ENCODE data around the gene MS4A5. TPM values are rescaled to one million over a fixed set of nuclear protein-coding genes. Genes with fewer than 3 reads are reported as not detected.

The MS4A5 gene
- polyA plus RNA-seq, 1 donor from 2014 or later: not detected

- Histone ChIP-seq H3F3A (ENCODE audit: insufficient read depth, low read length, poor library complexity, severe bottlenecking) (no peaks in the 10 kb centered on the region), H3K36me3 (ENCODE audit: insufficient read depth, low read length) (no peaks in the 10 kb centered on the region), H3K4me3 (ENCODE audit: low read length) (no peak overlapping the region), H2AFZ (ENCODE audit: low read depth, low read length) (no peak overlapping the region), H3K9me2 (ENCODE audit: insufficient read depth, low read length) (no peaks in the 10 kb centered on the region), H3K9ac (ENCODE audit: low read length) (no peak overlapping the region), H3K79me2 (replicated peaks; ENCODE audit: insufficient read depth, low read length) (no peaks in the 10 kb centered on the region), H4K20me1 (ENCODE audit: insufficient read depth) (no peaks in the 10 kb centered on the region), H3K27me3 (ENCODE audit: insufficient read depth, low read depth, low read length) (no peaks in the 10 kb centered on the region), H3K27ac (ENCODE audit: low read length) (no peak overlapping the region), H3K4me2 (ENCODE audit: low read length) (no peak overlapping the region), H3K9me3 (ENCODE audit: low read length) (no peaks in the 10 kb centered on the region)
- TF ChIP-seq CTCF (IDR thresholded peaks at IDR 0.05; ENCODE audit: poor library complexity, severe bottlenecking) (no peak), MXI1 (conservative IDR thresholded peaks at IDR 0.05; ENCODE audit: poor library complexity, severe bottlenecking) (no peak), SMC3 (conservative IDR thresholded peaks at IDR 0.05; ENCODE audit: poor library complexity) (no peak), EZH2 (IDR thresholded peaks at IDR 0.05; ENCODE audit: borderline replicate concordance, insufficient read depth, low read length, poor library complexity, severe bottlenecking) (no peak), EP300 (conservative IDR thresholded peaks at IDR 0.05; ENCODE audit: poor library complexity, severe bottlenecking) (no peak), REST (IDR thresholded peaks at IDR 0.05; ENCODE audit: borderline replicate concordance) (no peak), TAF1 (IDR thresholded peaks at IDR 0.05; ENCODE audit: low read depth) (no peak), POLR2AphosphoS5 (IDR thresholded peaks at IDR 0.05) (no peak), RAD21 (conservative IDR thresholded peaks at IDR 0.05) (no peak)
Measured at GRCh38 chr11:60428517-60428916, 855 bp upstream of the MS4A5 start.

DNA sequence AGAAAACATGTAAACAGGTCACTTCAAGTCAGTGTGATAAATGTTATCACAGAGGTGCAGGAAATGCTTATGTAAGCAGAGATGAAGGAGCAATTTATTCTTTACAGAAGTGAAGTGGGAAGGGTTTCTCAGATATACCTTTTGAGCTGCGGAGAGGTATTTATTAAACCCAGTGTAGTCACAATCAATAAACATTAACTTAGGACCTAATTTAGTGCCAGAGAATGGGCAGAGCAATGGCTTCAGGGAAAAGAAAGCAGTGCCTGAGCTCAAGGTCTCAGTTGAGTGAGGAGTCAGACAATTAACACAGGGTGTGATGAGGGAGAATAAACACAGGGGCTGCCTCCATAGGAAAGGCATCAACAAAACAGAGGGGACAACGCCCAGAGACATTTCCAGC, 1.9 kb downstream of the MS4A5 start:
- Histone ChIP-seq H3K9me3 (ENCODE audit: low read length) (no peaks in the 10 kb centered on the region), H3K27me3 (ENCODE audit: insufficient read depth, low read depth, low read length) (no peaks in the 10 kb centered on the region), H4K20me1 (ENCODE audit: insufficient read depth) (no peaks in the 10 kb centered on the region), H3K79me2 (replicated peaks; ENCODE audit: insufficient read depth, low read length) (no peaks in the 10 kb centered on the region), H2AFZ (ENCODE audit: low read depth, low read length) (no peak overlapping the region), H3K36me3 (ENCODE audit: insufficient read depth, low read length) (no peaks in the 10 kb centered on the region), H3F3A (ENCODE audit: insufficient read depth, low read length, poor library complexity, severe bottlenecking) (no peaks in the 10 kb centered on the region), H3K9me2 (ENCODE audit: insufficient read depth, low read length) (no peaks in the 10 kb centered on the region), H3K9ac (ENCODE audit: low read length) (no peak overlapping the region), H3K27ac (ENCODE audit: low read length) (no peak overlapping the region), H3K4me2 (ENCODE audit: low read length) (no peak overlapping the region), H3K4me3 (ENCODE audit: low read length) (no peak overlapping the region)
- no peak for TF ChIP-seq EZH2 (IDR thresholded peaks at IDR 0.05; ENCODE audit: borderline replicate concordance, insufficient read depth, low read length, poor library complexity, severe bottlenecking)
- no peak for TF ChIP-seq TAF1 (IDR thresholded peaks at IDR 0.05; ENCODE audit: low read depth)
- TF ChIP-seq REST (IDR thresholded peaks at IDR 0.05; ENCODE audit: borderline replicate concordance): no peak
- TF ChIP-seq CTCF (IDR thresholded peaks at IDR 0.05; ENCODE audit: poor library complexity, severe bottlenecking): no peak
- no peak for TF ChIP-seq RAD21 (conservative IDR thresholded peaks at IDR 0.05)
- no peak for TF ChIP-seq EP300 (conservative IDR thresholded peaks at IDR 0.05; ENCODE audit: poor library complexity, severe bottlenecking)
- TF ChIP-seq MXI1 (conservative IDR thresholded peaks at IDR 0.05; ENCODE audit: poor library complexity, severe bottlenecking): no peak
- TF ChIP-seq POLR2AphosphoS5 (IDR thresholded peaks at IDR 0.05): no peak
- TF ChIP-seq SMC3 (conservative IDR thresholded peaks at IDR 0.05; ENCODE audit: poor library complexity): no peak
